HG03095 (cell line): ENCODE data around the gene BABAM2.
A peak's percentile ranks its signal among the peaks of the same experiment; 100 is the strongest.

ENCODE experiments used
- ATAC-seq: cut with Tn5 transposase; IDR thresholded peaks from one replicate; pipeline ENCODE4 v1.9.1; 2021; ENCODE audit warnings: moderate library complexity; ENCODE audit not compliant: unreplicated experiment

The BABAM2 gene

DNA sequence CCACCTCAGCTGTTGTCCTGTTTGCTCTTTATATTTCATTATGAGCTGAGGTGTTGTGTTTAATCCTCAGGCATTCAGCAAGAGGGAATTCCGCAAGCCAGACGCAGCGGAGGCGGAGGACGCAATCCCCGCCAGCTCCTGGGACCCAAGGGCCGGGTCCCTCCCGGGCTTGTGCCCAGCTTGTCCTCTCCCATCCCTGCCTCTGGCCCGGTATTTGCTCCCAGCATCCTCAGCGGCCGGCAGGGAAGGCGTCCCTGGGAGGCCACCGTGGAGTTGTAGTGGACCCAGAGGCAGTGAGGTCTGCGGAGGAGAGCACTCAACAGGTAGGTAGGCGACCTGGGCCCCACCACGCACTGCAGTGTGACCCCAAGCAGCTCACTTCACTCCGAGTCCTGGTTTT lies 459.7 kb downstream of the BABAM2 start:
- no peak for ATAC-seq

GRCh38 chr2:28350791-28351285 lies 460.3 kb downstream of the BABAM2 start:
- no peak for ATAC-seq

DNA sequence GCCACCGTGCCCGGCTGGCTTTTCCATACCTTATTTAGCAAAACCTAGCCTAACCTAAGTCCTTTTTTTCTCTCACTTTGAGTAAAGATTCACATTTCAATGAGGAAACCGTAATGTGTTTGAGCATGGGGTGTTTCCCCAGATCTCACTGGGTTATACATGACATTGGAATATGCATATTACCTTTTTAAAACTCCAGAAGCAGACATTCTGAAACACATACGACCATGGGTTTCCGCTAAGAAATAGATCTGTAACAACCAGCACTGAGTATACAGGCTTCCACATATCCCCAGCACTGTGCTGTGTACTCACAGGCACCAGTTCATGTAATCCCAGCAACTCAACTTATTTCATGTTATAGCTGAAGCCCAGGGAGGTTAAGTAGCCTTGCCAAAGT lies 461.1 kb downstream of the BABAM2 start:
- ATAC-seq = no peak

DNA sequence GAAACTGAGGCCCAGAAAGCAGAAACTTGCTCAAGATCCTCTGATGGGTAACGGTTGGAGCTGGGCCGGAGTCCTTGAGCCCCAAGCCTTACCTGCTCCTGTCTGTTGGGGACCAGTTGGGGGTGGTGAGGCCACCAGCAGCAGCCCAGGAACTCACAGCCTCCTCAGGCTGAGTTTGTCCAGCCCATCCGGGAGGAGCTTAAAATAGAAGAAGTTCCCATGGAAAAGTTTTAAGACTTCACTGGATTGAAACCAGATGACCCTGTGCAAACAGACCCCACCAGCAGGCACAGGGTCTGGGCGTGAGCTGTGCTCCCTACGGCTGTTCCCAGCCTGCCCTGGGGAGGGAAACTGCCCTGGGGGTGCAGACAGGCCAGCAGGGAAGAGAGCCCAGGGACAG lies 461.6 kb downstream of the BABAM2 start:
- ATAC-seq = no peak

GRCh38 chr2:28352610-28353195 lies 462.2 kb downstream of the BABAM2 start:
- no peak for ATAC-seq

DNA sequence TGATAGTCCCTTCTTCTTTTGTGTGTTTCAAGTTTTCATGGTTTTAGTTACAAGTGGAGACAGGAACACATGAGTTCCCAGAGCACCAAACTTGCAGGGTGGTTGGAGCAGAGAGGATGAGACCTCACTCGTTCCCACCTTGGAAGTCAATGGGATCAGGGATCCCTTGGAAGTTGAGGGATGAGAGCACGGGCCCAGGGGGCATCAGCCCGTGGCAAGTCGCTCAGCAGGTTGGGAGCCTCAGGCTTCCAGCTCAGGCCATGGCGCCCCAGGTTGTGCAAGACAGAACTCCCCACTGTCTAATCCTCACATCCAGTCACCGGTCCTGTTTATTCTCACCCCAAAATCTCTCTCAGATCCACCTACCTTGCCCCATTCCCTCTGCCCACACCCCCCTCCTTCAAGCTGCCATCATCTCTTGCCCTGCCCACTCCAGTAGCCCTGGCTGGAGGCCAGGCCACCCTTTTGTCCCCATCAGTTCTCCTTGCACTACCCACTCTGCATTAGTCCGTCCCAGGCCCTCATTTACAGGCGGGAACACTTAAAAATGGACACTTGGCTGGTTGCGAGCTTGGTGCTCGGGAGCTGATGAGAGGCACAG lies 464.5 kb downstream of the BABAM2 start:
- ATAC-seq = no peak

DNA sequence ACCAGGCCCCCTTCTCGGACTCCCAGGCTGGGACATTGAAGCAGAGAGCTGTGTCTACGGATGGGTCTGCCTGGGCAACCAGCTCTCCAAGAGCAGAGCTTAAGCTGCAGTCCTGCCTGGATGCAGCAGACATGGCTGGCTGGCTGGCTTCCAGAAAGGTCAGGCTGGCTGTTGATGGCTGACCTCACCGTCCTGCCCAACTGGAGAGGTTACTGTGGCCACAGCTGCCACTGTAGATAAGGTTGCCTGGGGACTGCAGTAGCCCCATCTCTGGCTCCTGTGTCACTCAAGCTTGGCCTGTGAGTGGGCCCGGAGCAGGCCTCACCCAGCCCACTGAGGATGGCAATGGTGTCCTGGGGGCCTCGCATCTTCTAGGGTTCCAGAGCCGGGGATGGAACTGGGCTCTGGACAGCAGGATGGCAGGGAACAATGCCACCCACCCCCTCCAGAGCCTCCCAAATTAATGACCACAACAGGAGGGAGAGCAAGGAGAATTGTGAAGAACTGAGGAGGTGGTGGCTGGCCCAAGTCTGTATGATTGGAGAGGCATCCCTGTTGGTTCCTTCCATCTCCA lies 465.1 kb downstream of the BABAM2 start:
- no peak for ATAC-seq

DNA sequence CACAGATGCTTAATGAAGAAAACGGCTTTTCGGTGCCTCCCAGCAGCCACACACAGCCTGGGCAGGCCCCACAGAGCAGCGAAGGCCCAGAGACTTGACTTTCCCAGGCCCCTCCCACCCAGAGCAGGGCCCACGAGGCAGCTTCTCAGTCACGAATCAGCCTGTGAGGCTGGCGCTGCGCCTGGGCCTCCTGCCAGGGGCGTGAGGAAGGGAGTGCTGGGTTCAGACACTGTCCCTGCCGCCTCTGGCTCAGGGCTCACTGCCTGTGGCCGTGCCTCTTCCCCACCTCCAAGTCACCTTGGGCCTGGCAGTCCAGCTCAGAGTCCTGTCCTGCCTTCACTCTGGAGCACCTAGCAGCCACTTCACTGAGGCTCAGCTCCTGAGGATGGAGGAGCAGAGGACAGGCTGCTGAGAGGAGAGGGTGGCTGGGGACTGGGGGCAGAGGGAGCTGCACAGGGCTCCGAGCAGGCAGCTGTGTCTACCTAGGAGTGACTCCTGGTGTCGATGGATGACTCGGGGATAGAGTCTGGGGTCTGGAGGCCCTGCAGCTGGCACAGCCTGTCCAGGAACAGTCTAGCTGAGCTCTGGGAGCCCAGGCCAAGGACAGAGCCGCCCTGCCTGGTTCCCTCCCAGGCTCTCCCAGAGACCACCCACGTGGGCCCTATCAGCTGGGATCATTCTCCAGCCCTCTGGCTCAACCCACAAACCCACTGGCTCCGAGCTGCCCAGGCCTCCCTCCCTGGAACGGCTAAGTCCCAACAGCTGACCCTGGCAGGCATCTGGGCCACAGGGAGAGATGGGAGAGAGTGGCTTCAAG lies 465.8 kb downstream of the BABAM2 start:
- no peak for ATAC-seq

DNA sequence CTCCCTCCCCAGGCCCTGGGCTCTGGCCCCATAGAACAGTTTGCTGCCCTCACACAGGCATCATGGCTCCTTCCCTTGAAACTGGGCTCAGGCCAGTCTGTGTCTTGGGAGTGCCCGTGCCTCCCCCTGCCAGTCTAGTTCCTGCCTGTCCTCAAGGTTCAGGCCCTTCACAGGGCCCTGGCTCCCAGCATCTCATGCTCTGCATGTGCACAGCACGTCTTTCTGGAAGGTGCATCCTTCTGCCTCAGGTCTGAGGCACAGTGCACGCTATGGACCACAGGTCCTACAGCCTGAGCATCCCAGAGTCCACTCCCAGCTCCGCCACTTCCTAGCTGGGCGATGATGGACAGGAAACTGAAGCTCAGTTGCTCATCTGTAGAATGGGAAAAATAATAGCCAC lies 466.5 kb downstream of the BABAM2 start:
- ATAC-seq = no peak

DNA sequence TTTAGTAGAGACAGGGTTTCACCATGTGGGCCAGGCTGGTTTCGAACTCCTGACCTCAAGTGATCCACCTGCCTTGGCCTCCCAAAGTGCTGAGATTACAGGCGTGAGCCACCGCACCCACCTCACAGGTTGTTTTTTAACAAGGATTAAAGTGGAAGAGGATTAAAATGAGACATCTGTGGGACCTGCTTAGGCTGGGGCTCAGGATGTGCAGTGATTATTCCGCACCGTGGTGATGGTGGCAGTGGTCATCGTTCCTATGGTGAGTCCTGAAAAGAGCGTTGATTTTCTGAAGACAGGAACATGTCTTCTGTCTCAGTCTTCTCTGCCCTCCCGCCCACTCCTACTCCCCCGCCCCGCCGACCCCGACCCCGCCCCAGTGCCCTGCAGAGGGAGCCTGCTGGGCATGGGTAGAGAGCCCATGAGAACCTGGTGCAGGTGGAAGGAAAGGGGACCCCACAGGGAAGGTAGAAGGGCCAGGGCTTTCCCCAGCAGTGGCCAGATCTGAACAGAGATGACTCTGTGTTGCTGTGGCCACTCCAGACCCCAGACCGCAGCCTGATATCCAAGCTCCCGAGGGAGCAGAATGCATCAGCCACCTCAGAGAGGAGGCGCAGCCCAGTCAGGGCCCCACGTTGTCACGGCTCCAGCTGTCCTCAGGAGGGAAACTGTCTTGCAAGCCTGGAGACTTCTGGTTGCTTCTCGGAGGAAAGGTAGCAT lies 467.6 kb downstream of the BABAM2 start:
- no peak for ATAC-seq

DNA sequence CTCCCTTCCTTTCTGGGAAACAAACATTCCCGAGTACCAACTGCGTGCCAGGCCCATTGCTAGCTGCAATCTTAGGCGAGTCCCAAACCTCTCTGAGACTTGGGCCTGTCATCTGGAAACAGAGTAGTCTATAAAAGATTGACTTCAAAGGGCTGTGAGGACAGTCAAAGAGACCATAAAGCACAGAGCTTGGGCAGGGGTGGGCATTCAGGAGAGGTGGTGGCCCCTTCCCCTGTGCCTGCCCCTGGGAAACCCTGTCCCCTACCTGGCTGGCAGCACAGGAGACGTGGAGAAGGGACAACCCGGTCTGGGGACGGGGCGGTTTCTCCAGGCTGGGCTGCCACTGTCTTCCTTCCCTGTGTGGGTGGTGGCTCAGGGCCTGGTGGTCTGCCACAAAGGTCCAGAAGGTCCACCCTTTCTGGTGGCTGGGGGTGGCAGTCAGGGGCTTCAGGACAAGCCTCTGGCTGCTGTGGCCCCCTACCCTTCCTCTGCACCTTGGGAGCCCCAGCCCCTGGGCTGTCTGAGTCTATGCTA lies 468.2 kb downstream of the BABAM2 start:
- peak; percentile 11 for ATAC-seq

DNA sequence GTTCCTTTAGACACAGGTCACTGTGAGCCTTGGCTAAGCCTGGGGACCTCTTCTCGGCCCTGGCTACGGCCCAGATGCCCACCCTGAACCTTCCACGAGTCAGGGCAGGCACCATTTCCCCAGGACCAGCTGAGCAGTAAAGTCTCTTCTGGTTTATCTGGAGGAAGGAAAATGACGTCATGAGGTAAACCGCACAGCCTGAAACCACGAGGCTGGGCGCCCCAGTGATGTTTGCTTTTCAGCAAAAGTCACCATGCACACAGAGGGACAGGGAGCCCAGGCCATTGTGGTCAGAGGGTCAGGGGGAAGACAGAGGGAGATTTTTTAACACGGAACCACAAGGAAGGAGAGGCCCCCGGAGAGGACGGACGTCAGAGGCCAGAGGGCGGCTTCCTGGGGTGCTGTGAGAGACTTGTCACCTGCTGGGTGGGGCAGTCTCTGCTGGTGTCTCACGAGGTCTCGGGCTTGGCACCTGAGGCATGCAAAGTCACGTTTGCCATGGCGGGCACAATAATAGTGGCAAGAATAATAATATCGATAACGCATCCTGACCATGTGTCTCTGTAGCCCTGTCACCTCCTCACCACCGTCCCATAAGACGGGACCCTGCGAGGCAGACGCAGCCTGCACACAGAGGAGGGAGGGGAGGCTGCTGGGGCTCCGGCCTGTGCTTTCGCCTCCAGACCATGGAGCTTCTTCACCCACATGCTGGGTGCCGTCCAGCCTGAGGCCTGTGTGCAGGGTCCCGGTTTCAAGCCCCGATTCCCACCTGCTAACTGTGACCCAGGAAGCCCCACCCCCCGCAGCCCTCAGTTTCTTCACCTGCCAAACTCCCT lies 468.9 kb downstream of the BABAM2 start:
- peak; percentile 83 for ATAC-seq

- ATAC-seq = no peak
These were observed 469.7 kb downstream of the BABAM2 start for GRCh38 chr2:28360058-28360717.

DNA sequence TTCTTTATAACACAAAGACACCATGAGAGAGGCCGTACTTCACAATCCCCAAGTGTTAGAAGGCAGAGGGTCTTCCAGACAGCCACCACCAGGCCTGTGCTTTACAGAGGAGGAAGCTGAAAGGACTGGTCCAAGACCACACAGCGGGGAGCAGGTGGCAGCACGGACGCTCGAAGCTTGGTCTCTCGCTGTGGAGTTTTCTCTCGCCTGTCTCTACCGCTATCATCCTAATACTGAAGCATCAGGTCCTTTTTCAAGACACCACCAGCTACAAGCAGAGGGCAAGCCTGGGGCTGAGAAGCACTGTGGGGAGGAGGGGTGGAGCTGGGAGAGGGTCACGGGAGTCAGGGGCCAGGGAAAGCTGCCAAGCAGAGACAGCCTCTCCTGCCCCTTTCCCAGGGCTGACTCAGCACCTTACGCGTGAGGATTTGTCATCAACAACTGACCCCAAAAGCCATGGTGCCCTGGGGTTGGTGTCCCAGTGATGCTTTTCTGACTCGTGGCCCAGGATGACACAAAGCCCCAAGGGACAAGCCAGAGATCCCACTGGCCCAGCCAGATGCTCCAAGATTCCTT lies 470.3 kb downstream of the BABAM2 start:
- ATAC-seq = no peak

- no peak for ATAC-seq
These were observed 471.6 kb downstream of the BABAM2 start for GRCh38 chr2:28361991-28362710.

GRCh38 chr2:28362991-28363521 lies 472.5 kb downstream of the BABAM2 start:
- no peak for ATAC-seq

DNA sequence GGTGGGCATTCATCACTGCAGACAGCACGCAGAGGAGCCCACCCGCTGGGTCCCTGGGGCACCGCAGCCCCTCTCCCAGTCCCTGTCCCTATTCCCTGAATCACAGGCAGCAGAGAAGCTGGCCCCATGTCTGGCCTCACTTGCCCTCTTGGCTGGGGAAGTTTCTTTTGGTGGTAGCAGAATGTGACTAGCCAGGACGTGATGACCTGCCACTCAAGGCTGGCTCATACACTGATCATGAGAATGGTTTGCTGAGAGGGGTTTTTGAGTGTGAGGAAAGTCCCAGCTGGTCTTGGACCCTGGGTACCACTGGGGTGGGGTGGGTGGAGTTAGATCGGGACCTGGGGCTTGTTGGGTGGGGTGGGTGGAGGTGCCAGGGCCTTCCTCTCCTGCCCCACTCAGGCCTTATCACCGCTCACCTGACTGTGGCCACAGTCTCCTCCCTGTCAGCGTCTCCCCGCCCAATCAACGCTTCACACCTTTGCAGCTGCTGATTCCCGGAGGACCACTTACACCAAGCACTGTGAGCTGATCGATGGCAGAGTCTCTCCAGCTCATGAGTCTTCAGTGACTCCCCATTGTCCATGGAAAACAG lies 473.3 kb downstream of the BABAM2 start:
- ATAC-seq = no peak

- no peak for ATAC-seq
These were observed 474.1 kb downstream of the BABAM2 start for GRCh38 chr2:28364610-28365009.
